Right lobe of liver (tissue), 4 donors: ENCODE data around the gene TMEM131.

ENCODE experiments used
- POLR2A ChIP-seq: fragments of 450-650 bp; IDR thresholded peaks from one replicate; pipeline ENCODE4 v1.6.1; 2017; ENCODE audit warnings: antibody characterized with exemption, mild to moderate bottlenecking
- TF ChIP-seq, protein P1 (sequence below), 4 donors: fragments of 200-600 bp in 3 of 4; fragments of 450-650 bp in 1 of 4; IDR thresholded peaks; one replicate each; pipeline versions ENCODE4 v1.5.1 to v1.8.0; 2016 to 2022; ENCODE audit warnings: antibody characterized with exemption in 4 of 4, mild to moderate bottlenecking in 2 of 4
- donor health status: DM: no; HTN: no; CAD: no.
- donor health status: DM: no; HTN: no; CAD: no.
- donor health status: DM: no; HTN: yes; CAD: no.

- TF ChIP-seq, protein P1, sequence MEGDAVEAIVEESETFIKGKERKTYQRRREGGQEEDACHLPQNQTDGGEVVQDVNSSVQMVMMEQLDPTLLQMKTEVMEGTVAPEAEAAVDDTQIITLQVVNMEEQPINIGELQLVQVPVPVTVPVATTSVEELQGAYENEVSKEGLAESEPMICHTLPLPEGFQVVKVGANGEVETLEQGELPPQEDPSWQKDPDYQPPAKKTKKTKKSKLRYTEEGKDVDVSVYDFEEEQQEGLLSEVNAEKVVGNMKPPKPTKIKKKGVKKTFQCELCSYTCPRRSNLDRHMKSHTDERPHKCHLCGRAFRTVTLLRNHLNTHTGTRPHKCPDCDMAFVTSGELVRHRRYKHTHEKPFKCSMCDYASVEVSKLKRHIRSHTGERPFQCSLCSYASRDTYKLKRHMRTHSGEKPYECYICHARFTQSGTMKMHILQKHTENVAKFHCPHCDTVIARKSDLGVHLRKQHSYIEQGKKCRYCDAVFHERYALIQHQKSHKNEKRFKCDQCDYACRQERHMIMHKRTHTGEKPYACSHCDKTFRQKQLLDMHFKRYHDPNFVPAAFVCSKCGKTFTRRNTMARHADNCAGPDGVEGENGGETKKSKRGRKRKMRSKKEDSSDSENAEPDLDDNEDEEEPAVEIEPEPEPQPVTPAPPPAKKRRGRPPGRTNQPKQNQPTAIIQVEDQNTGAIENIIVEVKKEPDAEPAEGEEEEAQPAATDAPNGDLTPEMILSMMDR (IDR thresholded peaks at IDR 0.05), result no peak
- peak; percentile 23 for TF ChIP-seq POLR2A
Observed at GRCh38 chr2:97870396-97870843, 125.3 kb downstream of the TMEM131 start.
